Measurements from ENCODE around the gene GPRC5C.
"Not testable (repeated sequence)": the region's sequence is repeated elsewhere in the genome, so short reads cannot be mapped to it uniquely, and the experiment has no call there.

Gene GPRC5C

GRCh38 chr17:74431568-74432423 lies at the start of gene GPRC5C:
Gene GPRC5C (plus strand): TSS chr17:74432088. CDS start chr17:74439777, 7,689 bp downstream.
- peak; percentile 55 for DNase-seq

GRCh38 chr17:74383141-74383540 lies 48.7 kb upstream of the GPRC5C start:
- no peak for DNase-seq

GRCh38 chr17:74385201-74385600 lies 46.7 kb upstream of the GPRC5C start:
- no peak for DNase-seq

- no peak for DNase-seq
Observed at GRCh38 chr17:74386386-74386785, 45.5 kb upstream of the GPRC5C start.

- DNase-seq = no peak
Observed at GRCh38 chr17:74387365-74388218, 44.3 kb upstream of the GPRC5C start.

GRCh38 chr17:74389084-74389753 lies 42.7 kb upstream of the GPRC5C start:
- DNase-seq = no peak

GRCh38 chr17:74389937-74390679 lies 41.8 kb upstream of the GPRC5C start:
- no peak for DNase-seq

- DNase-seq = no peak
Observed at GRCh38 chr17:74390680-74391653, 40.9 kb upstream of the GPRC5C start.

- DNase-seq = no peak
Observed at GRCh38 chr17:74391771-74392170, 40.1 kb upstream of the GPRC5C start.

GRCh38 chr17:74392848-74393247 lies 39.0 kb upstream of the GPRC5C start:
- no peak for DNase-seq

- no peak for DNase-seq
Observed at GRCh38 chr17:74393346-74393942, 38.4 kb upstream of the GPRC5C start.

GRCh38 chr17:74394275-74394950 lies 37.5 kb upstream of the GPRC5C start:
- DNase-seq = no peak

- DNase-seq = no peak
Observed at GRCh38 chr17:74394977-74395376, 36.9 kb upstream of the GPRC5C start.

- no peak for DNase-seq
Observed at GRCh38 chr17:74396567-74396966, 35.3 kb upstream of the GPRC5C start.

- DNase-seq = no peak
Observed at GRCh38 chr17:74402048-74402447, 29.8 kb upstream of the GPRC5C start.

GRCh38 chr17:74403512-74404137 lies 28.3 kb upstream of the GPRC5C start:
- peak; percentile 54 for DNase-seq

GRCh38 chr17:74404218-74404617 lies 27.7 kb upstream of the GPRC5C start:
- no peak for DNase-seq

GRCh38 chr17:74404789-74405188 lies 27.1 kb upstream of the GPRC5C start:
- DNase-seq = no peak

GRCh38 chr17:74405311-74405710 lies 26.6 kb upstream of the GPRC5C start:
- not testable (repeated sequence) for DNase-seq

GRCh38 chr17:74407384-74407783 lies 24.5 kb upstream of the GPRC5C start:
- DNase-seq = no peak

All from NCI-H1092 treated with DMSO at 0.1 percent for 48 hours (cell line).